ENCODE measurements around the gene TMEM131. TPM values are rescaled to one million over a fixed set of nuclear protein-coding genes. Genes with fewer than 3 reads are reported as not detected.
A peak's percentile ranks its signal among the peaks of the same experiment; 100 is the strongest.

The TMEM131 gene
- total RNA-seq, 1 donor from 2014 or later = 36.6 TPM

- TF ChIP-seq CTCF (IDR thresholded peaks at IDR 0.05; ENCODE audit: partially characterized antibody, unreplicated experiment) = no peak
- peaks cover 7% of the 10 kb centered on the region for H3K9me3 Mint-ChIP-seq (ENCODE audit: unreplicated experiment)
Observed at GRCh38 chr2:97999536-97999935, 3.8 kb upstream of the TMEM131 start.

GRCh38 chr2:97998431-97999005 is 2.8 kb upstream of the TMEM131 start:
- Mint-ChIP-seq H3K9me3 (ENCODE audit: unreplicated experiment) (peaks cover 7% of the 10 kb centered on the region), H3K27ac (ENCODE audit: unreplicated experiment) (no peak overlapping the region)

More at GRCh38 chr2:97999536-97999935, 3.8 kb upstream of the TMEM131 start:
- Mint-ChIP-seq H3K27ac (ENCODE audit: unreplicated experiment) (no peak overlapping the region), H3K4me1 (ENCODE audit: low read depth, unreplicated experiment) (peaks cover 1% of the 10 kb centered on the region), H3K4me3 (ENCODE audit: unreplicated experiment) (no peak overlapping the region), H3K27me3 (ENCODE audit: unreplicated experiment) (peaks cover 4% of the 10 kb centered on the region), H3K36me3 (ENCODE audit: unreplicated experiment) (no peaks in the 10 kb centered on the region)
- DNase-seq = no peak

DNA sequence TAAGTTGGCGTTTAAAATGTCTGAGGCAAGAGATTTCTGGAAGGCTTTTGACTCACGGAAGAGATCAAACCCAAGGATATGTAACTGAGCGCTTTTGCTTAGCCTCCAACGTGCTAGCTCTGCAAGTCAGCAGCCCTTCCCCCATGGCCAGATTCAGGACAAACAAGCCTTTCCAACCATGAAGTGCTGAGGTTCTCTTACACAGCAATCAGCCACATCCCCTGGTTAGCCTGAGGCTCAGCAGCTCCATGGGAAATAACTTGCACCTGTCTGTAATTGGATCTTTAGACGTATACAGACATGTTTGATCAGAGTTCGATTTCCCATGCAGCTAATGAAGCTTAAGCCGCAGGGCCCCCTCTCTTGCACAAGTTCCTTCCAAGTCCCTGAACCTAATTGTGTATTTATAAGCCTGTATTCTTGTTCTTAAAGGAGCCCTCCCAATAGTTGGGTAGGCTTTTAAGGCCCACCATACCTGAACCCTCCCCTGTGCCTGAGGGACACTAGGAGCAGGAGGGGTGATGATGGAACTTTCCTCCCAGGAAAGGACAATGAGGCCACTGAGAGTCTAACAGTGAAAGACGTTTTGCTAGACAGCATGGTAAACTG is 2.1 kb upstream of the TMEM131 start:
- peaks cover 4% of the 10 kb centered on the region for H3K27me3 Mint-ChIP-seq (ENCODE audit: unreplicated experiment)
- DNase-seq = no peak
- peaks cover 7% of the 10 kb centered on the region for H3K9me3 Mint-ChIP-seq (ENCODE audit: unreplicated experiment)
- H3K36me3 Mint-ChIP-seq (ENCODE audit: unreplicated experiment) = no peaks in the 10 kb centered on the region
- H3K27ac Mint-ChIP-seq (ENCODE audit: unreplicated experiment) = no peak overlapping the region
- peaks cover 11% of the 10 kb centered on the region for H3K4me1 Mint-ChIP-seq (ENCODE audit: low read depth, unreplicated experiment)
- TF ChIP-seq CTCF (IDR thresholded peaks at IDR 0.05; ENCODE audit: partially characterized antibody, unreplicated experiment) = no peak
- H3K4me3 Mint-ChIP-seq (ENCODE audit: unreplicated experiment) = no peak overlapping the region

More at GRCh38 chr2:97998431-97999005, 2.8 kb upstream of the TMEM131 start:
- no peaks in the 10 kb centered on the region for H3K36me3 Mint-ChIP-seq (ENCODE audit: unreplicated experiment)
- H3K27me3 Mint-ChIP-seq (ENCODE audit: unreplicated experiment) = peaks cover 4% of the 10 kb centered on the region
- no peak for TF ChIP-seq CTCF (IDR thresholded peaks at IDR 0.05; ENCODE audit: partially characterized antibody, unreplicated experiment)
- DNase-seq = no peak
- no peak overlapping the region for H3K4me3 Mint-ChIP-seq (ENCODE audit: unreplicated experiment)
- peaks cover 6% of the 10 kb centered on the region for H3K4me1 Mint-ChIP-seq (ENCODE audit: low read depth, unreplicated experiment)

DNA sequence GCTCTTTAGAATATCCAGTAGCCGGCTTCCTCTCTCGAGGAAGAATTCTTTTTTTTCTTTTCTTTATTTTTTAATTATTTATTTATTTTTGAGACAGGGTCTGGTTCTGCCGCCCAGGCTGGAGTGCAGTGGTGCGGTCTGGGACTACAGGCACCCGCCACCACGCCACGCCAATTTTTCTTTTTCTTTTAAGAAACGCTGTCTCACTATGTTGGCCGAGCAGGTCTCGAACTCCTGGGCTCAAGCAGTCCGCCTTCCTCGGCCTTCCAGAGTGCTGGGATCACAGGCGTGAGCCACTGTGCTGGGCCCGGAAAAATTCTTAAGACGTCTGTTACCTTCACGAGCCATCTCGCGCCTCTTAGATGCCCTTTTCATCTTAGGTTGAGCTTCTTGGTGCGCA is 931 bp upstream of the TMEM131 start:
- Mint-ChIP-seq H3K4me3 (ENCODE audit: unreplicated experiment) (peak overlapping the region; percentile 84), H3K36me3 (ENCODE audit: unreplicated experiment) (no peaks in the 10 kb centered on the region), H3K9me3 (ENCODE audit: unreplicated experiment) (peaks cover 7% of the 10 kb centered on the region), H3K27me3 (ENCODE audit: unreplicated experiment) (peaks cover 4% of the 10 kb centered on the region), H3K4me1 (ENCODE audit: low read depth, unreplicated experiment) (peaks cover 15% of the 10 kb centered on the region), H3K27ac (ENCODE audit: unreplicated experiment) (peak overlapping the region; percentile 84)
- DNase-seq = no peak
- TF ChIP-seq CTCF (IDR thresholded peaks at IDR 0.05; ENCODE audit: partially characterized antibody, unreplicated experiment) = no peak

- Mint-ChIP-seq H3K4me3 (ENCODE audit: unreplicated experiment) (peak overlapping the region; percentile 97), H3K27me3 (ENCODE audit: unreplicated experiment) (peaks cover 4% of the 10 kb centered on the region), H3K4me1 (ENCODE audit: low read depth, unreplicated experiment) (peaks cover 23% of the 10 kb centered on the region), H3K9me3 (ENCODE audit: unreplicated experiment) (peaks cover 7% of the 10 kb centered on the region), H3K36me3 (ENCODE audit: unreplicated experiment) (no peaks in the 10 kb centered on the region), H3K27ac (ENCODE audit: unreplicated experiment) (peak overlapping the region; percentile 90)
- no peak for TF ChIP-seq CTCF (IDR thresholded peaks at IDR 0.05; ENCODE audit: partially characterized antibody, unreplicated experiment)
- DNase-seq = no peak
Observed at GRCh38 chr2:97995026-97995733, 568 bp downstream of the TMEM131 start.
